NAMALWA (cell line): ENCODE data around the gene ZNF92.

Experiments
- DNase-seq: peaks from one replicate; pipeline ENCODE4 v3.0.0-alpha.2; 2015; ENCODE audit warnings: low spot score

The ZNF92 gene

DNA sequence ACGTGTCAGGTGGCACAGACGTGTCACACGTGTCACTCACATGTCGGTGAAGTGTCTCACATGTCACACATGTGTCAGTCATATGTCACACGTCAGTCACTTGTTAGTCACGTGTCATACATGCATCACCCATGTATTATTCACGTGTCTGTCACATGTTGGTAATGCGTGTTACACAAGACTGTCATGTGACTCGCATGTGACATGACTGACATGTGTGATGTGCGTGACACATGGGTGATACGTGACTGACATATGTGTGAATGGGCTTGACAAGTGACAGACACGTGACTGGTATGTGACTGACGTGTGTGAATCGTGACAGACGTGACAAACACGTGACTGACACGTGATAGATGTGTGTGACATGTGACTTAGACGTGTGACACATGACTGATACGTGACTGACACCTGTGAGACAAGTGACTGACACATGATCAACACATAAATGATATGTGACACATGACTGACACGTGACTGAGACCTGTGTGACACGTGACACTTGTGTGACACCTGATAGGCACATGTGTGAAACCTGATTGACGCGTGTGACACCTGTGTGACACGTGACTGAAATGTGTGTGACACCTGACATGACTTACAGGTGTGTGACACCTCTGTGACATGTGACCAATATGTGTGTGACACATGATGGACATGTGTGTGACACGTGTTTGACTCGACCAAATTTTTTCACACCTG, 56.1 kb downstream of the ZNF92 start:
- DNase-seq: peak; percentile 17

GRCh38 chr7:65430344-65431186, 56.9 kb downstream of the ZNF92 start:
- peak; percentile 24 for DNase-seq

GRCh38 chr7:65434307-65434706, 60.7 kb downstream of the ZNF92 start:
- no peak for DNase-seq

DNA sequence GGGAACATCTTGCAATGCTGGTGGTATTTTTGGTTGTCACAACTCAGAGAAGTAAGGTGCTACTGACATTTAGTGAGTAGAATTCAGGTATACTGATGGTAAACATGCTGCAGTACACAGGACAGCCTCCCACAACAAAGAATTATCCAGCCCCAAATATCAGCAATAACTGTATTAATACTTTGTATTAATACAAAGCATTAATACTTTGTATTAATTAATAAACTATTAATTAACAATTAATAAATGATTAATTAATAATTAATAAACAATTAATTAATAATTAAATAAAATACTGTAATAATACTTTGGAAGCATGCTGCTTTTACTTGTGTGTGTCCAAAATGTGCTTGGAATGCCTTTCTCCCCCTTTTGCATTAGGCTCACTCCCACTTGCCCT, 62.5 kb downstream of the ZNF92 start:
- DNase-seq: no peak

DNA sequence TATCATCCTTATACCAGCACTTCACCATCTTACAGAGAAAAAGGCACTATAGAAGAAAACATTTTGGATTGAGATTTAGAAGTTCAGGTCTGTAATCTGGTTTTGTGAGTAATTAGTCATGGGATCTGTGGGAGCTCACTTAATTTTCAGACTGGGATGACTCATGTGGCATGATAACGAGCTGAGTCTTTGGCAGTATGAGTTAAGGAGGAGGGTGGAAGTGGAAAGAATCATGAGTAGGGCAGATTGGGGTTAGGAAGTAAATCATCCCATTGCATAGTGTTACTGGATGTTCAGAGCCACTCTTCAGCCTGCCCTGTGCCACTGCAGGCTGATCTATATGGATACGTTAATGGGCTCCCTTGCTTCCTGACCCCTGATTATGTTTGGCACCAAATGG, 64.9 kb downstream of the ZNF92 start:
- no peak for DNase-seq

GRCh38 chr7:65441010-65441409, 67.4 kb downstream of the ZNF92 start:
- DNase-seq: no peak

DNA sequence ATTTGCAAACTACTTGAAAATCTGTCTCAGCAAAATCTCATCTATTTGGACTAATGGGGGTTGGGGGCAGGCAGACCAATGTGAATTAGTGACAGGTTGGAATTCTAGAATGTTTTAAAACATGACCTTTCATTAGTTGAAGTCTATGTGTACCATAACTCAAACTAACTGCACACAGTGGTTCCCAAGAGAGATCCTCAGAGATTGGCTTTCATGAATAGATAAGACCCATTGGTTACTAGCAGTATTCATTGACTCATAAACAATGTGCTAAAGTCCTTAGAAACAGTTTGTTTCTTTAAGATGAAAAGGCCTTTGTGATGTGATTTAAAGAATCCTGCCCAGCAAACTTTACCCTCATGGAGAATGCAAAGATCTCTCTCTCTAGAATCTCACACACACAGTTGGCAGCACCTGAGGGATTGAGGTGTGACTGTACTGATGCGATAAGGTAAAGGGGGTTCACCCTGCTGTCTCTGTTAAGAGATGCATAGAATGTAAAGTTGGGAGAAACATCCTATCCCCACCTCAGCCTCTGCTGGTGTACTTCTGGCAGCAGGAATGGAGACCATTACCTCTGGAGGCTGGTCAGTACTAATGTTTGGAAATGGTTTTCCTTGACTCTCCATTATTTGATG, 70.7 kb downstream of the ZNF92 start:
- no peak for DNase-seq

- no peak for DNase-seq
These were observed 71.5 kb downstream of the ZNF92 start for GRCh38 chr7:65444899-65445823.

GRCh38 chr7:65447041-65447440, 73.4 kb downstream of the ZNF92 start:
- DNase-seq: peak; percentile 60

DNA sequence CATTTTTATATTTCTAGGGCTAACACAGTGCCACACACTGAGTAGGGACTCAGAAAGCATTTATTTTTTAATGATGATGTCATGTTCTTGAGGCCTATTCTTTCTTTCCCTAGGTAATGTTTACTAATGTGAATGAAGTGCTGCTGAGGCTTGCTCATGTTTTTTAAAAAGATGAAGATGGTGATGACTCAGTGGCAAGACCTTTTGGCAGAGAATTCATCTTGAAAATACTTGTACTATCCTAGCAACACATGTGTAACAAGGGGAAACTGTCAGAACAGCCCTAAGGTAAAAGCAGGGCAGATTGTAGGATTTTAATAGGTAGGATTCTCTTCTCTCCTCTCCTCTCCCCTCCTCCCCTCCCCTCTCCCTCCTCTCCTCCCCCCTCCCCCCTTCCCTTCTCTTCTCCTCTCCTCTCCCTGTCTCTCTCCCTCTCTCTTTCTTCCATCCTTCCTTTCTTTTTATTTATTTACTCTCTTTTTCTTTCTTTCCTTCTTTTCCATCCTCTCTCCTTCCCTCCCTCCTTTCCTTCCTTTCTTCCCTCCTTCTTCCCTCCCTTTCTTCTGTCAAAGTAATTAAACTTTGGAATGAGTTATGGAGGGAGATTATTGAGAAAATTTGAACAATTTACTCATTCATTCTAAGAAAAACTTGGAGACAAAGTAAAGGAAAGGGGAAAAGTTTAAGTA, 75.3 kb downstream of the ZNF92 start:
- DNase-seq: no peak

GRCh38 chr7:65449505-65449852, 75.8 kb downstream of the ZNF92 start:
- no peak for DNase-seq
